Frontal cortex (tissue), 4 donors: ENCODE data around the gene SRSF7. TPM values are rescaled to one million over a fixed set of nuclear protein-coding genes. Genes with fewer than 3 reads are reported as not detected.
"Not testable (repeated sequence)": the region's sequence is repeated elsewhere in the genome, so short reads cannot be mapped to it uniquely, and the experiment has no call there.

Experiments used
- DNase-seq, 2 donors: peaks; one replicate each; pipeline ENCODE4 v3.0.0; 2012; ENCODE audit warnings: low spot score in 2 of 2
- FAIRE-seq: peaks from 2 replicates; lab custom pipeline; 2012; peaks lifted over from hg19 to GRCh38; lab: Jason Lieb, UNC
- total RNA-seq: library from RNA; depleted of rRNA; stranded (reverse); fragments of >200 nt; gene quantifications from one replicate; pipeline ENCODE4 v1.2.3, GENCODE V29; 2014
- donor health status: control.
- donor health status: control.
- donor health status: control.

Gene SRSF7
- total RNA-seq, 1 donor from 2014 or later, result 120 TPM

- DNase-seq, FAIRE-seq: not testable (repeated sequence)
These were observed 4.7 kb upstream of the SRSF7 start for GRCh38 chr2:38755891-38756290.

- FAIRE-seq, result no peak
- DNase-seq, result no peak
These were observed 3.3 kb upstream of the SRSF7 start for GRCh38 chr2:38754506-38754905.

GRCh38 chr2:38754049-38754448 is 2.9 kb upstream of the SRSF7 start:
- no peak for DNase-seq
- FAIRE-seq, result no peak

DNA sequence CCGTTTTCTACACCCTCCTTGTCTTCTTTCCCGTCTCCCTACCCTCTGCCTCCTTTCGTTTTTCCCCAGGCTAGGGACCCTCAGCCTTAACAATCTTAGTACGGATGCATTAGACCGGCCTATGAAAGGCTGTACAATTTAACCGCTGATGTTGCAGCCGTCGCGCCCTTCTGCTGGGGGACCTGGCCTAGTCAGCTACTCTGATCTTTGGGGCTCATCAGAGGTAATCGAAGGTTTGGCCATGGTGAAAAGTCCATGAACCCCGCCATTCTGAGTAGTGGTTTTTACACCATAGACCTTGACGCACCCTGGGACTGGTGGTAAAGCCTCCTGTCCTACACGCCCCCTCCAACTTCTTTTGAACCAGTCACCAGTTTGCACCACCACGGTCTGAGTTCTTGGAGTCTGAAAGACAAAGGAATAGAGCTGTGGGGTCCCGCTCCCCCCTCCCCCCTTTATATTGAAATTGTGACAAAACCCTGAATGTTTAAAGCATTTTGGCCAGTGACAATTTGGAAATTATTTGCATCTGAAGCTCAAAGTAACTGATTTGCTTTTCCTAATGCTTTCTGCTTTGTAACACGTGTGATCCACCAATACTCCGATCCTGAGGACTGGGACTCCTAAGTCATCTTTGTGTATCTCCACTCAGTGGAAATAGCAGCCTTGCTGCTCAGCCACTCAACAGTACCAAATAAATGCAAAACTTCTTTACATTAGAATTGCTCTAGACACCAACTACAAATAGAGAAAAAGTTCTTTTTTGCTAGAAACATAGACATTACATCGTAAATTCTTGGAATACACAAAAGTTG is 642 bp upstream of the SRSF7 start:
- FAIRE-seq (no peak), DNase-seq (peak in 1 of 2 donors; percentile 28)

DNA sequence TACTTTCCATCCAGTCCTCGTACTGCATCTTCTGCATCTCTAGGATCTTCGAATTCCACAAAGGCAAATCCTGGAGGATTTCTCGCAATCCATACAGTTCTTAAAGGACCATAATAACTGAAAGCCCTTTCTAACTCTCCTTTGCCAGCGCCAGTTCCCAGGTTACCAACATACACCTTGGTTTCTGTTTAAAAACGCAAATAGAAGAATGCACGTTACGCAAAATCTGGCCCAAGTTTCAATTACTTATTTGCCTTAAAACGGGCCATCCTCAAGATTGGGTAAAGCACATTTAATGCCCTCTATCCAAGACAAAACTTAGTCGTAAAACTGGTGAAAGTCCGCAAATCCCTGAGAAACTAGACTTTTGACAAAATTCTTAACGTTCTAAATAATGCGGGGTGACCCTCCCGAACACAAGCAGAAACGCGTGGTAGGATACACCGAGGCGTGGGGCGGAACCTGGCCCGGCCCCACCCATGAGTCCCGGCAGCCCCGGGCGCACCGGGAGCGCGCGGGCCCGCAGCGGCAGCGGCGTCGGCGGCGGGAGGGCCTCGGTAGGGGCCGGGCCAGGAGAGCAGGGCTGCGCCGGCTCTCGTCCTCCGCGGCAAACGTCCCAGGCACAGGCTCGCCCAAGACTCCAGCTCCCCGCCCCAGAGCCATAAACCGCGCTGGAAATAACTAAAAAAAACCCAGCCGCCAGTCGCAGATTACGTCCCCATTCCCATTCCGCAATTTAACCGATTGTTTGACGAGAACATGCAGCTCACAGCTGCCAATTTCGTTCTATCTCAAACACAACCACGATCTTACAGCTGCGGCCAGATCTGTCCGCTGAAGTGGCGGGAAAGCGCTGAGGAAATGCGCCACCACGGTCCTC is 910 bp downstream of the SRSF7 start:
- no peak for FAIRE-seq
- peak; percentile 63 to 65 for DNase-seq

- FAIRE-seq (no peak), DNase-seq (no peak)
These were observed 2.0 kb downstream of the SRSF7 start for GRCh38 chr2:38748943-38749804.

- DNase-seq (no peak), FAIRE-seq (no peak)
These were observed 2.8 kb downstream of the SRSF7 start for GRCh38 chr2:38748391-38748790.

DNA sequence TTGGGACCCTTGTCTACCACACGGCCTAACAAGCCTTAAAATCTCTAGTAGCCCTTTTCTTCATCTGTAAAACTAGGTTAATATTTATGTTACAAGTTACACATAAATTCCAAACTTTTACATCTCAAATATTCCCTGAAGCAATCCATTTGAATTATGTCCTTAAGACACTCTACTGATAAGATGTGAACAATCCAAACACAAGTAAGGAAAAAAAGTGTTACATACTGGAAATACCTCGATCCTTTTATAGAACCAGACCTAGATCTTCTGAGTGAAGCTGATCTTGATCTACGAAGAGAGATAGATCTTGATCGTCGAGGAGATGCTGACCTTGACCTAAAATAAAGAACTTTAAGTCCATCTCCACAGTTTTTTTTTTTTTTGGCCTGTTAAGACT is 3.3 kb downstream of the SRSF7 start:
- FAIRE-seq, result no peak
- DNase-seq, result no peak

GRCh38 chr2:38747007-38747424 is 4.1 kb downstream of the SRSF7 start:
- FAIRE-seq, result no peak
- DNase-seq, result no peak

DNA sequence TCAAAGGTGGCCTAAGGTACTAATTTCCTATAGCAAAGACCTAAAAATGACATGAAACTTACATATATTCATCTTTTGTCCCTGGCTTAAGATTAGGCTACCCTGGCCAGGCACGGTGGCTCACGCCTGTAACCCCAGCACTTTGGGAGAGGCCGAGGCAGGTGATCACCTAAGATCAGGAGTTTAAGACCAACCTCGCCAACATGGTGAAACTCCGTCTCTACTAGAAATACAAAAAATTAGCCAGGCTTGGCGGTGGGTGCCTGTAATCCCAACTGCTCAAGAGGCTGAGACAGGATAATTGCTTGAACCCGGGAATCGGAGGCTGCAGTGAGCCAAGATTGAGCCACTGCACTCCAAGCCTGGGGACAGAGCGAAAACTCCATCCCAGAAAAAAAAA is 5.9 kb downstream of the SRSF7 start:
- FAIRE-seq (no peak), DNase-seq (no peak)

DNA sequence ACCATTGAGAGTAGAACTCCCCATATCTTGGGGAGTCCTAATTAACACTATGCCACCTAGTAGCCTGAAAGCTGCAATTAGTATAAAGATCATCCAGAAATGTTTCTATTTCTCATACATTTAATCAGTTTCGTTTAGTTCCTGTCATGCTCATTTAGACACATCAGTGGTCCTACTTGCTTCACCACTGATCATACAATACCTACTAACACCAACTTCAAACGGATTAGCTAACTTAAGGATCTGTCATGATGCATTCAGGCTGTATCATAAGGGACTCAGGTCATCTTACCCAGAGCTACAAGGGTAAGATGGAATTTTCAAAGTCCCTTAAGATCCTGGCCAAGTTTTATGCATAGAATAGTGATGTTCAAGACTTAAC is 6.8 kb downstream of the SRSF7 start:
- DNase-seq (no peak), FAIRE-seq (no peak)

- DNase-seq, result no peak
These were observed 7.3 kb downstream of the SRSF7 start for GRCh38 chr2:38743672-38744398.

DNA sequence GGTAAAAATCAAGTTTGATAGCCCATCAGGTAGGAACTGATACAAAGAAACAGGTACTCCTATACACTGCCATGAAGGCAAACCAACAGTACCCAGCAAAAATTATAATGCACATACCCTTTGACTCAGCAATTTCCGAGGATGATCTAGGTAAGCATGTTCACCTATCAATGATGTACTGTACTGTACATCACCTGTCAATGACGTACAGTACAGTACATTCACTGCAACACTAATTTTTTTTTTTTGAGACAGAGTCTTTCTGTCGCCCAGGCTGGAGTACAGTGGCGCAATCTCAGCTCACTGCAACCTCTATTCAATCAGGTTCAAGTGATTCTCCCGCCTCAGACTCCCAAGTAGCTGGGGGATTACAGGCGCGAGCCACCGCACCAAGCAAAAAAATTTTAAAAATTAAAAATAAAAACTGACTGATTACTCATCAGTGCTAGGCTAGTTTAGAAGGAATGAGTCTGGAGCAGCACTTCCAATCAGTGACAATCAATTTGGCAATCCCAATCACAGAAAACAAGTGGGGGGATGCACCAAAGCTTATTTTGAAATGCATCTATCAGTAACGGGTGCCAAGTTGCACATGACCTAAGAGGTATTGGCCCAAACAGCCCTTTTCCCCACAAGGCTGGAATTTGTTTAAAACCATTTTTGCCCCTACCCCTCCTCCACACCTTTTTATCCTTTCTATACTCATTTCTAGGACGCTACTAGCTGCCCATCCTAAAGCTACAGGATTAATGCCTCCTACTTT is 8.2 kb downstream of the SRSF7 start:
- no peak for FAIRE-seq
- DNase-seq, result no peak

More at GRCh38 chr2:38743672-38744398, 7.3 kb downstream of the SRSF7 start:
- no peak for FAIRE-seq

GRCh38 chr2:38740851-38741731 is 10.1 kb downstream of the SRSF7 start:
- FAIRE-seq, result no peak
- peak in 1 of 2 donors; percentile 30 for DNase-seq

DNA sequence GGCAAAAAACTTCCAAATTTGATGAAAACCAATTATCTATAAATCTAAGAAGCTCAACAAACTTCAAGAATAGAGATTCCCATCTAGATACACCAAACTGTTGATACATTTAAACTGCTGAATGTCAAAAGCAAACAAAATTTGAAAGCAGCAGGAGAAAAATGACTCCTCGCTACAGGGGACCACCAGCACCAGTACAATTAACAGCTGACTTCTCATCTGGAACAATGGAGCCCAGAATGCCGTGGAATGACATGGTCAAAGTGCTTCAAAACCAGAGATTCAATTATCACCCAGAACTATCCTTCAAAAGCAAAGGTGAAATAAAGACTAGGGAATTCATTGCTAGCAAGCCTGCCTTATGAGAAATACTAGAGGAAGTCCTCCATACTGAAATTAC is 11.6 kb downstream of the SRSF7 start:
- FAIRE-seq (no peak), DNase-seq (no peak)

- FAIRE-seq (no peak), DNase-seq (no peak)
These were observed 13.2 kb downstream of the SRSF7 start for GRCh38 chr2:38737925-38738324.

DNA sequence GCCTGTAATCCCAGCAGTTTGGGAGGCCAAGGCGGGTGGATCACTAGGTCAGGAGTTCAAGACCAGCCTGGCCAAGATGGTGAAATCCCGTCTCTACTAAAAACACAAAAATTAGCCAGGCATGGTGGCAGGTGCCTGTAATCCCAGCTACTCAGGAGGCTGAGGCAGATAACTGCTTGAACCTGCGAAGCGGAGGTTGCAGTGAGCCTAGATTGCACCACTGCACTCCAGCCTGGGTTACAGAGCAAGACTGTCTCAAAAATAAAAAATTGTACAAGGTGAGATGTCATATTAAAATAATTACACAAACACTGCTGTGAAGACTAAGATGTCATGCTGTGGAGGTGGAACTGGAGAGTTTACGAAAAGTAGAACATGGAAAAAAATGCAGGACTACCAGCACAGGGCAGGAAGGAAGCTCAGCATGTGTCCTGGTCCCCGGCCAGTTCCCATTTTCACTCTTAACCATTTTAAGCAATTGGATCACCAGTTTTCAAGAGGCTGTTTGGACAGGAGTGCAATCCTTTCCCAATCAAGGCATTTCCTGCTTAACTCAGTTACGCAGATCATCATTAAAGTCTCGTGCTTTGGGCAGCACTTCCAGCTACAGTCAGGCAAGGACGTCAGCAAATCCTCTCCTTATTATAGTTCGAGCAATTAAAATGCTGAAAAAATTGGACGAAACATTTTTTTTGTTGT is 14.0 kb downstream of the SRSF7 start:
- DNase-seq, result peak in 1 of 2 donors; percentile 34
- FAIRE-seq, result not testable (repeated sequence)
